Thymus (tissue), 11 donors: Measurements from ENCODE around the gene SKI. TPM values are rescaled to one million over a fixed set of nuclear protein-coding genes. Genes with fewer than 3 reads are reported as not detected.

Experiments
- DNase-seq, 9 donors: peaks; one replicate each; pipeline ENCODE4 v3.0.0-alpha.2; 2013; ENCODE audit warnings: low spot score in 9 of 9, low read depth in 6 of 9, missing footprints in 1 of 9
- H3K27ac ChIP-seq, 2 donors: one replicate each; pipeline ENCODE4 v1.5.1; 2013; ENCODE audit warnings: control low read depth in 1 of 2, low read depth in 1 of 2, low read length in 1 of 2, mild to moderate bottlenecking in 1 of 2, moderate library complexity in 1 of 2
- H3K27me3 ChIP-seq, 2 donors: one replicate each; pipeline ENCODE4 v1.5.1; 2013; ENCODE audit warnings: low read length in 1 of 2; ENCODE audit not compliant: control insufficient read depth in 2 of 2, insufficient read depth in 1 of 2
- H3K36me3 ChIP-seq, 2 donors: one replicate each; pipeline ENCODE4 v1.5.1; 2013; ENCODE audit warnings: low read length in 1 of 2, mild to moderate bottlenecking in 1 of 2, moderate library complexity in 1 of 2; ENCODE audit not compliant: control insufficient read depth in 2 of 2, insufficient read depth in 2 of 2
- H3K4me1 ChIP-seq, 2 donors: one replicate each; pipeline ENCODE4 v1.5.1; 2013; ENCODE audit warnings: low read length in 2 of 2; ENCODE audit not compliant: control insufficient read depth in 2 of 2, insufficient read depth in 2 of 2
- H3K4me3 ChIP-seq, 2 donors: one replicate each; pipeline ENCODE4 v1.5.1; 2013; ENCODE audit warnings: low read length in 2 of 2, control low read depth in 1 of 2, mild to moderate bottlenecking in 1 of 2
- H3K9me3 ChIP-seq, 2 donors: one replicate each; pipeline ENCODE4 v1.5.1; 2013; ENCODE audit warnings: low read length in 1 of 2, mild to moderate bottlenecking in 1 of 2; ENCODE audit not compliant: control insufficient read depth in 2 of 2, insufficient read depth in 1 of 2
- WGBS: extraction: QIAGEN DNeasy Blood & Tissue Kit; methylation state at CpG from one replicate; pipeline ENCODE4 v1.1.7; 2013; 5-methylcytosine and 5-hydroxymethylcytosine counted together
- polyA plus RNA-seq: library from polyadenylated mRNA; stranded (reverse); fragments of 200-250 nt; gene quantifications from one replicate; pipeline ENCODE4 v1.2.3, GENCODE V29; 2013
- total RNA-seq: library from RNA; stranded (reverse); fragments of 120-200 nt; gene quantifications from one replicate; pipeline ENCODE4 v1.2.4, GENCODE V29; 2013
- donor health status: healthy.

SKI gene
- total and polyA plus RNA-seq, 2 donors = 5.3 to 16.4 TPM

DNA sequence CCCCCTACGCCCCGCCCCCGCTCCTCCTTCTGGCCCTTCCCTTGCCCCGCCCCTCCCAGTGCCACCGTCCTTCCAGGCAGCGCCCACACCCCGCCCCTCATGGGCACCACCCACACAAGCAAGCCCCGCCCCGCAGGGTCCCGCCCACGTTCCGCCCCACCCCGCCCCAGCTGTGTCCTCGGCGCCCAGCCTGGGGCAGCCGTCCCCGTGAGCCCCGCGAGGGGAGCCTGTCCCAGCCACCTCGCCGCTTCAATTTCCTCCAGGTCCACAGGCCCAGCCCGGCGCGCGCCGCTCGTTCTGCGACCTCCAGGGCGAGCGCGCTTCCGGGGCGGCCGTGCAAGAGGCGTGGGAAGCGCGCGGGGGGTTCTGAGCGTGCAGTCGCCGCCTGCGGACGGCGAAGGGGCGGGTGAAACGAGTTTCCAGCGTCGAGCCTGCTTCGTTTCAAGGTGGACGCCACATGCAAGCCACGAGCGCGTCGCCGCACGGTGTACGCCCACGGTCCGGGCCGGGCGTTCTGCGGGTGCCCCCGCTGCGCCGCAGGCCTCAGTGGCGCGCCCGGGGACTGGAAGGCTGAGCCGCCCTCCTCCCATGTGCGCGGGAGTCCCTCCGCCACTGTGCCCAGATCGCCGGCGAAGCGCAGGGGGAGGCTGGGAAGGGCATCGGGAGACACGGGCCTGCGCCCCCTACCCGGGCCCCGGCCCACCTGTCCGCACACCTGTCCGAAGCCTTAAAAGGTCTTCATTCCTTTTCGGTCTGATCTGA is 22.7 kb upstream of the SKI start:
- WGBS = 11% methylated on average over 80 of the region's 84 CpGs
- peak overlapping the region; percentile 32 to 67 for H3K4me3 ChIP-seq
- peaks cover 4 to 27% of the 10 kb centered on the region in 2 donors for H3K27me3 ChIP-seq
- no peaks in the 10 kb centered on the region for H3K36me3 ChIP-seq
- peak overlapping the region in 1 of 2 donors; percentile 81 for H3K27ac ChIP-seq
- peaks cover 13 to 31% of the 10 kb centered on the region in 2 donors for H3K4me1 ChIP-seq
- H3K9me3 ChIP-seq = peaks cover 0 to 4% of the 10 kb centered on the region in 2 donors
- peak in 8 of 9 donors; percentile 70 to 93 (median 86) for DNase-seq

GRCh38 chr1:2206813-2207487 is 21.2 kb upstream of the SKI start:
- H3K4me1 ChIP-seq = peaks cover 13 to 36% of the 10 kb centered on the region in 2 donors
- H3K27me3 ChIP-seq = peaks cover 4 to 30% of the 10 kb centered on the region in 2 donors
- no peak overlapping the region for H3K4me3 ChIP-seq

GRCh38 chr1:2208309-2209239 is 19.5 kb upstream of the SKI start:
- Histone ChIP-seq H3K9me3 (peaks cover 0 to 4% of the 10 kb centered on the region in 2 donors), H3K27me3 (peaks cover 4 to 42% of the 10 kb centered on the region in 2 donors), H3K36me3 (no peaks in the 10 kb centered on the region), H3K4me1 (peaks cover 16 to 53% of the 10 kb centered on the region in 2 donors), H3K27ac (peak overlapping the region in 1 of 2 donors; percentile 55), H3K4me3 (no peak overlapping the region)
- WGBS = 92% methylated on average over 24 of the region's 24 CpGs
- no peak for DNase-seq

More at GRCh38 chr1:2206813-2207487, 21.2 kb upstream of the SKI start:
- H3K9me3 ChIP-seq = peaks cover 0 to 4% of the 10 kb centered on the region in 2 donors
- H3K36me3 ChIP-seq = no peaks in the 10 kb centered on the region
- DNase-seq = no peak
- WGBS = 95% methylated on average over 16 of the region's 16 CpGs
- H3K27ac ChIP-seq = peak overlapping the region in 1 of 2 donors; percentile 67

GRCh38 chr1:2209400-2210083 is 18.6 kb upstream of the SKI start:
- peaks cover 4 to 46% of the 10 kb centered on the region in 2 donors for H3K27me3 ChIP-seq
- no peak for DNase-seq
- 93% methylated on average over 18 of the region's 18 CpGs for WGBS
- H3K4me3 ChIP-seq = no peak overlapping the region
- H3K9me3 ChIP-seq = peaks cover 0 to 4% of the 10 kb centered on the region in 2 donors
- H3K27ac ChIP-seq = peak overlapping the region; percentile 17 to 64
- H3K4me1 ChIP-seq = peaks cover 12 to 54% of the 10 kb centered on the region in 2 donors
- H3K36me3 ChIP-seq = no peaks in the 10 kb centered on the region

- H3K27ac ChIP-seq = peak overlapping the region; percentile 17 to 72
- no peak for DNase-seq
- 91% methylated on average over 19 of the region's 19 CpGs for WGBS
Measured at GRCh38 chr1:2210084-2210653, 17.9 kb upstream of the SKI start.

DNA sequence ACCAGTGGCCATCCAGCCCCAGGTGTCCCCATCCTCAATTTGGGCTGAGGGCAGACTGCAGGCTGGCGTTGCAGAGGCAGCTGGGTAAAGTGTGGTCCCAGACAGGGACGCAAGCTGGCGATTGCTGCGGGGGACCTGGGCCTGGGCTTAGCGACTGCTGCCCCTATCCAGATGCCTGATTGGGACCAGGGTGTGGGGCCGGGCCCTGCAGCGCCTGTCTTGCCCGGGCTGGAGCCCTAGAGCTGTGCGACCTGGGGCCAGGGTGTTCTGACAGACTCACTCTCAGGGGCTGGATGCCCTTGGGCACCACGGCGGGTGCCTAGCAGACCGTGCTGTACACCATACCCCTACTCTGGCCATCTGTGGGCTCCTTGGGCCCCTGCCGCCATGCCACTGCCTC is 17.3 kb upstream of the SKI start:
- peaks cover 0 to 4% of the 10 kb centered on the region in 2 donors for H3K9me3 ChIP-seq
- H3K27ac ChIP-seq = no peak overlapping the region
- H3K36me3 ChIP-seq = no peaks in the 10 kb centered on the region
- H3K27me3 ChIP-seq = peaks cover 4 to 41% of the 10 kb centered on the region in 2 donors
- peaks cover 5 to 53% of the 10 kb centered on the region in 2 donors for H3K4me1 ChIP-seq
- no peak for DNase-seq
- no peak overlapping the region for H3K4me3 ChIP-seq
- WGBS = 98% methylated on average over 13 of the region's 13 CpGs

More at GRCh38 chr1:2210084-2210653, 17.9 kb upstream of the SKI start:
- peaks cover 4 to 46% of the 10 kb centered on the region in 2 donors for H3K27me3 ChIP-seq
- no peaks in the 10 kb centered on the region for H3K36me3 ChIP-seq
- no peak overlapping the region for H3K4me3 ChIP-seq
- peaks cover 11 to 58% of the 10 kb centered on the region in 2 donors for H3K4me1 ChIP-seq
- peaks cover 0 to 4% of the 10 kb centered on the region in 2 donors for H3K9me3 ChIP-seq

GRCh38 chr1:2212274-2212531 is 15.9 kb upstream of the SKI start:
- peaks cover 5 to 50% of the 10 kb centered on the region in 2 donors for H3K4me1 ChIP-seq
- WGBS = 75% methylated on average over 10 of the region's 10 CpGs
- H3K36me3 ChIP-seq = no peaks in the 10 kb centered on the region
- H3K4me3 ChIP-seq = no peak overlapping the region
- no peak for DNase-seq
- peaks cover 4 to 34% of the 10 kb centered on the region in 2 donors for H3K27me3 ChIP-seq
- H3K27ac ChIP-seq = peak overlapping the region; percentile 80 to 88
- peaks cover 0 to 4% of the 10 kb centered on the region in 2 donors for H3K9me3 ChIP-seq
